HepG2 (cell line): ENCODE data around the gene SLX9. TPM values are rescaled to one million over a fixed set of nuclear protein-coding genes. Genes with fewer than 3 reads are reported as not detected.

Experiments used
- ARID5B ChIP-seq: IDR thresholded peaks from 2 replicates; pipeline ENCODE4 v1.4.0; 2020; ENCODE audit warnings: mild to moderate bottlenecking, missing genetic modification reagents
- ARNTL ChIP-seq: sonication (generic); formaldehyde crosslinking; IDR thresholded peaks from 2 replicates; pipeline ENCODE4 v1.4.0; 2020; ENCODE audit warnings: mild to moderate bottlenecking, missing genetic modification reagents
- ATF1 ChIP-seq: IDR thresholded peaks from 2 replicates; pipeline ENCODE4 v1.6.1; 2016; ENCODE audit warnings: mild to moderate bottlenecking, control low read depth
- ATM ChIP-seq: fragments of 450-650 bp; IDR thresholded peaks from 2 replicates; pipeline ENCODE4 v1.7.1; 2017; ENCODE audit warnings: mild to moderate bottlenecking, borderline replicate concordance
- HES4 ChIP-seq: sonication (generic); formaldehyde crosslinking; IDR thresholded peaks from 2 replicates; pipeline ENCODE4 v1.9.0; 2021; ENCODE audit warnings: mild to moderate bottlenecking, missing genetic modification reagents, borderline replicate concordance
- KDM6A ChIP-seq: IDR thresholded peaks from 2 replicates; pipeline ENCODE4 v1.6.1; 2016; ENCODE audit warnings: low read depth
- MAFG ChIP-seq: sonication (generic); formaldehyde crosslinking; IDR thresholded peaks from 2 replicates; pipeline ENCODE4 v1.5.1; 2020; ENCODE audit warnings: mild to moderate bottlenecking, missing genetic modification reagents
- REST ChIP-seq, 2 experiments: IDR thresholded peaks; 2 replicates each; pipeline ENCODE4 v1.6.1; 2011 to 2012; ENCODE audit warnings: low read length in 2 of 2, borderline replicate concordance in 1 of 2, low read depth in 1 of 2, mild to moderate bottlenecking in 1 of 2, moderate library complexity in 1 of 2
- WIZ ChIP-seq: sonication (generic); formaldehyde crosslinking; IDR thresholded peaks from 2 replicates; pipeline ENCODE4 v1.5.1; 2020; ENCODE audit warnings: mild to moderate bottlenecking, missing genetic modification reagents
- ZBTB26 ChIP-seq: IDR thresholded peaks from 2 replicates; pipeline ENCODE4 v1.6.1; 2016; ENCODE audit warnings: missing compliant biosample characterization, missing genetic modification reagents, borderline replicate concordance
- ZMYM4 ChIP-seq: sonication (generic); formaldehyde crosslinking; IDR thresholded peaks from 2 replicates; pipeline ENCODE4 v1.8.1; 2023; ENCODE audit warnings: mild to moderate bottlenecking, missing genetic modification reagents
- ZNF205 ChIP-seq: IDR thresholded peaks from 2 replicates; pipeline ENCODE4 v1.6.1; 2018; ENCODE audit warnings: missing biosample characterization, missing genetic modification reagents
- ZNF713 ChIP-seq: sonication (generic); formaldehyde crosslinking; IDR thresholded peaks from 2 replicates; pipeline ENCODE4 v1.4.0; 2020; ENCODE audit warnings: mild to moderate bottlenecking, missing genetic modification reagents
- polyA plus RNA-seq, 8 experiments: library from polyadenylated mRNA; depleted of rRNA in 3 of 8; stranded (reverse) in 7 of 8; unstranded in 1 of 8; fragments of >200 nt; fragmentation: Illumina TruSeq in 4 of 8; extraction: Trizol in 4 of 8; gene quantifications; 2 replicates each; pipeline versions ENCODE4 v1.2.1 to v1.2.3, GENCODE V29; 2011 to 2016; ENCODE audit warnings: low read depth in 4 of 8, missing spikeins in 1 of 8, mixed read lengths in 1 of 8; ENCODE audit not compliant: insufficient read depth in 1 of 8
- total RNA-seq, 5 experiments: library from RNA; depleted of rRNA; stranded (reverse); fragments of >200 nt; fragmentation: Illumina TruSeq; extraction: Trizol; gene quantifications; 2 replicates each; pipeline ENCODE4 v1.2.3, GENCODE V29; 2016; ENCODE audit warnings: low read depth in 1 of 5
- TF ChIP-seq, protein P1 (sequence below): sonication (generic); formaldehyde crosslinking; IDR thresholded peaks from 2 replicates; pipeline ENCODE4 v1.5.1; 2020; ENCODE audit warnings: mild to moderate bottlenecking, missing genetic modification reagents

Gene SLX9
- total and polyA plus RNA-seq, 2 of the 13 experiments (the other 11 are each of a cell fraction or from before 2014, with no cell fraction given) = 21.0 to 47.1 TPM

DNA sequence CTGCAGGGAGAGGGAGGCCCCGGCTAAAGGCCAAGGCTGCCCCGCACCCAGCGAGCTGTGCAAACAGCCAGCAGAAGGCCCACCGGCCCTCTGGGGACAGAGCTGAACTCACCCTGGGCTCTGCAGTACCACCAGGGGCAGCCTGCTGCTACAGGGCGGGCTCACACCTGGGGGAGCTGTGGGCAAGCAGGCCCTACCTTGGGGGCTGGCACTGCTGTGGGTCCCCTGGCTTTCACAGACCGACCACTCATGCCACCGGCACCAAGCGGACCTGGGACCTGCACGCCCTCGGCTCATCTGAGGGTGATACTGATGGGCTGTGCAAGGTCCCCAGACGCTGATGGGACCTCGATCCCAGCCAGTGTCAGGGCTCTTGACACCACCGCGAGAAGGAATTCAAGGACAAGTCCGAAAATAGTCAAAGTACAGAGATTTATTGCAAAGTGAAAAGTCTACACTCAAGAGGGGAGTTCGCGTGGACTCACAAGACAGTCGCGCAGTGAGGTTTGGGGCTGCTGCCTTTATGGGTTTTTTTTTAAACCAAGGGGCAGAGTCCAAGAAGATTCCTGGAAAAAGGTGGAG is 73.5 kb downstream of the SLX9 start (continued):
- TF ChIP-seq WIZ (CRISPR knock-in tag) (0 out of 2 replicates have a peak, but pooled peaks have one; percentile 78), ZNF713 (0 out of 2 replicates have a peak, but pooled peaks have one; percentile 69), MAFG (CRISPR knock-in tag) (no peak), KDM6A (peak; percentile 81), ZBTB26 (0 out of 2 replicates have a peak, but pooled peaks have one; percentile 20), ZNF205 (CRISPR knock-in tag) (0 out of 2 replicates have a peak, but pooled peaks have one; percentile 30), ARNTL (0 out of 2 replicates have a peak, but pooled peaks have one; percentile 55), HES4 (CRISPR knock-in tag) (no peak), ATM (no peak), ATF1 (no peak), ZMYM4 (0 out of 2 replicates have a peak, but pooled peaks have one; percentile 47), REST (IDR thresholded peaks at IDR 0.05; ENCODE audit: borderline replicate concordance in 1 of 2, low read depth in 1 of 2, low read length in 2 of 2) (peak in 1 of 2 experiments; percentile 51; a peak in 1 of 4 replicates), ARID5B (CRISPR knock-in tag) (peak; percentile 85)
- TF ChIP-seq, protein P1, sequence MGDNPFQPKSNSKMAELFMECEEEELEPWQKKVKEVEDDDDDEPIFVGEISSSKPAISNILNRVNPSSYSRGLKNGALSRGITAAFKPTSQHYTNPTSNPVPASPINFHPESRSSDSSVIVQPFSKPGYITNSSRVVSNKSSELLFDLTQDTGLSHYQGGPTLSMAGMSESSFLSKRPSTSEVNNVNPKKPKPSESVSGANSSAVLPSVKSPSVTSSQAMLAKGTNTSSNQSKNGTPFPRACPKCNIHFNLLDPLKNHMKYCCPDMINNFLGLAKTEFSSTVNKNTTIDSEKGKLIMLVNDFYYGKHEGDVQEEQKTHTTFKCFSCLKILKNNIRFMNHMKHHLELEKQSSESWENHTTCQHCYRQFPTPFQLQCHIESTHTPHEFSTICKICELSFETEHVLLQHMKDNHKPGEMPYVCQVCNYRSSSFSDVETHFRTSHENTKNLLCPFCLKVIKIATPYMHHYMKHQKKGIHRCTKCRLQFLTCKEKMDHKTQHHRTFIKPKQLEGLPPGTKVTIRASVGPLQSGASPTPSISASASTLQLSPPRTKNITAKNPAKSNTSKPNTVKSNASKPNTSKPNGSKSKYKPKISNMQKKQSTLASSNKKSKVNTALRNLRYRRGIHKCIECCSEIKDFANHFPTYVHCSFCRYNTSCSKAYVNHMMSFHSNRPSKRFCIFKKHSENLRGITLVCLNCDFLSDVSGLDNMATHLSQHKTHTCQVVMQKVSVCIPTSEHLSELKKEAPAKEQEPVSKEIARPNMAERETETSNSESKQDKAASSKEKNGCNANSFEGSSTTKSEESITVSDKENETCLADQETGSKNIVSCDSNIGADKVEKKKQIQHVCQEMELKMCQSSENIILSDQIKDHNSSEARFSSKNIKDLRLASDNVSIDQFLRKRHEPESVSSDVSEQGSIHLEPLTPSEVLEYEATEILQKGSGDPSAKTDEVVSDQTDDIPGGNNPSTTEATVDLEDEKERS (CRISPR knock-in tag) = peak; percentile 88; the same call in 1 of the 2 replicates
